ENCODE results near the gene NFKBIB.
A peak's percentile ranks its signal among the peaks of the same experiment; 100 is the strongest.

The NFKBIB gene

GRCh38 chr19:38900743-38901190 is 998 bp downstream of the NFKBIB start:
- DNase-seq (ENCODE audit: extremely low read depth, low read depth): no peak
- peak overlapping the region; percentile 71 for H3K4me3 ChIP-seq (replicated peaks; ENCODE audit: low read depth, low read length)
- TF ChIP-seq, protein P1, sequence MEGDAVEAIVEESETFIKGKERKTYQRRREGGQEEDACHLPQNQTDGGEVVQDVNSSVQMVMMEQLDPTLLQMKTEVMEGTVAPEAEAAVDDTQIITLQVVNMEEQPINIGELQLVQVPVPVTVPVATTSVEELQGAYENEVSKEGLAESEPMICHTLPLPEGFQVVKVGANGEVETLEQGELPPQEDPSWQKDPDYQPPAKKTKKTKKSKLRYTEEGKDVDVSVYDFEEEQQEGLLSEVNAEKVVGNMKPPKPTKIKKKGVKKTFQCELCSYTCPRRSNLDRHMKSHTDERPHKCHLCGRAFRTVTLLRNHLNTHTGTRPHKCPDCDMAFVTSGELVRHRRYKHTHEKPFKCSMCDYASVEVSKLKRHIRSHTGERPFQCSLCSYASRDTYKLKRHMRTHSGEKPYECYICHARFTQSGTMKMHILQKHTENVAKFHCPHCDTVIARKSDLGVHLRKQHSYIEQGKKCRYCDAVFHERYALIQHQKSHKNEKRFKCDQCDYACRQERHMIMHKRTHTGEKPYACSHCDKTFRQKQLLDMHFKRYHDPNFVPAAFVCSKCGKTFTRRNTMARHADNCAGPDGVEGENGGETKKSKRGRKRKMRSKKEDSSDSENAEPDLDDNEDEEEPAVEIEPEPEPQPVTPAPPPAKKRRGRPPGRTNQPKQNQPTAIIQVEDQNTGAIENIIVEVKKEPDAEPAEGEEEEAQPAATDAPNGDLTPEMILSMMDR (IDR thresholded peaks at IDR 0.05; ENCODE audit: low read depth, low read length, missing control alignments): no peak

GRCh38 chr19:38901683-38902082 is 1.9 kb downstream of the NFKBIB start:
- DNase-seq (ENCODE audit: extremely low read depth, low read depth): no peak
- H3K4me3 ChIP-seq (replicated peaks; ENCODE audit: low read depth, low read length): no peak overlapping the region
- TF ChIP-seq, protein P1 (IDR thresholded peaks at IDR 0.05; ENCODE audit: low read depth, low read length, missing control alignments): no peak

DNA sequence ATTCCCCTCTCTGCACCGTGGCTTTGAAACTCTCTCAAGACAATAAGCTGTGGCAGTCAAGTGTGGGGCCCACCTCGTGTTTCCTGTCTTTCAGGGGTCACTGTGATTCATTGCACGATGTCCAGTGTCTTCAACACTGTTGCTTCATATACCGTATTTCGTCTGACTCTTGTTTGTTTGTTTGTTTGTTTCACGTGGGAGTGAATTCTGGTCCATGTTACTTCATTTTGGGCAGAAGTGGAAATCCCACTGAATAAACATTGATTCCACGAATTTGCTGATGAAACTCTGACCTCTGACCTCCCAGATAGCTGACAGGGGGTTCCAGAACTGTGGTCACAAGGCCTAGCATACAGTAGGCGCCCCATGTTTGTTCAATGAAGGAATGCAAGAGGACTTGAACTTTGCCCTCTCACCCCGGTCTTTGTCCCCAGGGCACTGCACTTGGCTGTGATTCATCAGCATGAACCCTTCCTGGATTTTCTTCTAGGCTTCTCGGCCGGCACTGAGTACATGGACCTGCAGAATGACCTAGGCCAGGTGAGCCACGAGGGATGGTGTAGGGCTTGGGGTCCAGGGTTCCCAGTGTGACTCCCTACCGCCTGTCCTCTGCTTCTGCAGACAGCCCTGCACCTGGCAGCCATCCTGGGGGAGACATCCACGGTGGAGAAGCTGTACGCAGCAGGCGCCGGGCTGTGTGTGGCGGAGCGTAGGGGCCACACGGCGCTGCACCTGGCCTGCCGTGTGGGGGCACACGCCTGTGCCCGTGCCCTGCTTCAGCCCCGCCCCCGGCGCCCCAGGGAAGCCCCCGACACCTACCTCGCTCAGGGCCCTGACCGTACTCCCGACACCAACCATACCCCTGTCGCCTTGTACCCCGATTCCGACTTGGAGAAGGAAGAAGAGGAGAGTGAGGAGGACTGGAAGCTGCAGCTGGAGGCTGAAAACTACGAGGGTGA is 5.1 kb downstream of the NFKBIB start:
- TF ChIP-seq, protein P1 (IDR thresholded peaks at IDR 0.05; ENCODE audit: low read depth, low read length, missing control alignments): no peak
- no peak overlapping the region for H3K4me3 ChIP-seq (replicated peaks; ENCODE audit: low read depth, low read length)
- no peak for DNase-seq (ENCODE audit: extremely low read depth, low read depth)

- no peak for DNase-seq (ENCODE audit: extremely low read depth, low read depth)
These were observed 5.9 kb downstream of the NFKBIB start for GRCh38 chr19:38905620-38906019.

DNA sequence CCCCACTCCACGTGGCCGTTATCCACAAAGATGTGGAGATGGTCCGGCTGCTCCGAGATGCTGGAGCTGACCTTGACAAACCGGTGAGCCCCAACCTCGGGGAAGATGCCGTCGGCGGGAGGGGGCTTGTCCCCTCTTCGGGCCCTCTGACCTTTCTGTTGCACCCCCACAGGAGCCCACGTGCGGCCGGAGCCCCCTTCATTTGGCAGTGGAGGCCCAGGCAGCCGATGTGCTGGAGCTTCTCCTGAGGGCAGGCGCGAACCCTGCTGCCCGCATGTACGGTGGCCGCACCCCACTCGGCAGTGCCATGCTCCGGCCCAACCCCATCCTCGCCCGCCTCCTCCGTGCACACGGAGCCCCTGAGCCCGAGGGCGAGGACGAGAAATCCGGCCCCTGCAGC is 7.5 kb downstream of the NFKBIB start:
- DNase-seq (ENCODE audit: extremely low read depth, low read depth): no peak
- TF ChIP-seq, protein P1 (IDR thresholded peaks at IDR 0.05; ENCODE audit: low read depth, low read length, missing control alignments): no peak
- H3K4me3 ChIP-seq (replicated peaks; ENCODE audit: low read depth, low read length): no peak overlapping the region

More at GRCh38 chr19:38905620-38906019, 5.9 kb downstream of the NFKBIB start:
- no peak overlapping the region for H3K4me3 ChIP-seq (replicated peaks; ENCODE audit: low read depth, low read length)
- TF ChIP-seq, protein P1 (IDR thresholded peaks at IDR 0.05; ENCODE audit: low read depth, low read length, missing control alignments): no peak

DNA sequence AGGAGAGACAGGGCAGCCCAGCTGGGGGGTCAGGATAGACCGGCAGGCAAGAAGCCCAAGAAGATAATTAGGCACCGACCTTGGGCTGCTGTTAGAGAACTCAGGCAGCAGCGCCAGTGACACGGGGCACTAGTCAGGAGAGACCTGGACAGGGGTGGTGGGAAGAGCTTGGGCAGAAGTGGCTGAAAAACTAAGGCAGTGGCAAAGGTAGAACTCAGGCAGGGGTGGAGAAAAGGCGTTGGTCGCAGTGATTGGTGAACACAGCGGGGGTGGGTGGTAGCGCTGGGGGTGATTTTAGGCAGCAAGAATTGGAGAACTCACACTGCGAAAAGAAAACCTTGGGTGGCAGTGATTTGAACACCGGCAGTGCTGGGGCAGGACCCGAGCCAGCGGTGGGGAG is 7.9 kb downstream of the NFKBIB start:
- TF ChIP-seq, protein P1 (IDR thresholded peaks at IDR 0.05; ENCODE audit: low read depth, low read length, missing control alignments): no peak
- H3K4me3 ChIP-seq (replicated peaks; ENCODE audit: low read depth, low read length): no peak overlapping the region

More for the DNA sequence above, 7.9 kb downstream of the NFKBIB start:
- DNase-seq (ENCODE audit: extremely low read depth, low read depth): no peak
